Aorta (tissue), 5 donors: ENCODE data around the gene MOSPD2. TPM values are rescaled to one million over a fixed set of nuclear protein-coding genes. Genes with fewer than 3 reads are reported as not detected.

Experiments used
- ATAC-seq: fragments of 200-7000 bp; cut with Tn5 transposase; one replicate; pipeline ENCODE4 v1.9.1; 2022; ENCODE audit warnings: moderate library complexity; ENCODE audit not compliant: low FRiP score
- DNase-seq, 2 donors: peaks; one replicate each; pipeline ENCODE4 v3.0.0-alpha.2; 2020
- H3K27ac ChIP-seq, 2 donors: one replicate each; pipeline ENCODE4 v1.5.1; 2013; ENCODE audit warnings: low read length in 2 of 2, mild to moderate bottlenecking in 2 of 2, moderate library complexity in 2 of 2, control low read depth in 1 of 2, inconsistent platforms in 1 of 2, low read depth in 1 of 2
- H3K27me3 ChIP-seq, 2 donors: one replicate each; pipeline ENCODE4 v1.6.1; 2013; ENCODE audit warnings: control low read depth in 1 of 2, low read length in 1 of 2, mild to moderate bottlenecking in 1 of 2, moderate library complexity in 1 of 2; ENCODE audit not compliant: insufficient read depth in 2 of 2, control insufficient read depth in 1 of 2
- H3K36me3 ChIP-seq, 2 donors: one replicate each; pipeline ENCODE4 v1.6.1; 2013; ENCODE audit warnings: control low read depth in 1 of 2, low read length in 1 of 2, mild to moderate bottlenecking in 1 of 2; ENCODE audit not compliant: insufficient read depth in 2 of 2, control insufficient read depth in 1 of 2
- H3K4me1 ChIP-seq, 2 donors: one replicate each; pipeline ENCODE4 v1.6.1; 2013; ENCODE audit warnings: low read length in 2 of 2, control low read depth in 1 of 2, mild to moderate bottlenecking in 1 of 2, moderate library complexity in 1 of 2; ENCODE audit not compliant: insufficient read depth in 2 of 2, control insufficient read depth in 1 of 2
- H3K4me3 ChIP-seq, 2 donors: one replicate each; pipeline ENCODE4 v1.5.1; 2013; ENCODE audit warnings: low read length in 2 of 2, control low read depth in 1 of 2, mild to moderate bottlenecking in 1 of 2
- H3K9me3 ChIP-seq: one replicate; pipeline ENCODE4 v1.6.1; 2013; ENCODE audit warnings: mild to moderate bottlenecking, low read length; ENCODE audit not compliant: control insufficient read depth
- WGBS, 2 donors: extraction: QIAGEN DNeasy Blood & Tissue Kit; methylation state at CpG; one replicate each; pipeline ENCODE4 v1.1.7; 2013; 5-methylcytosine and 5-hydroxymethylcytosine counted together
- intact Hi-C, 2 donors: fragments of 100-400 bp; cut with DNase I; formaldehyde crosslinking; loops; one replicate each; pipeline versions ENCODE4 v1.14.2 to v1.15.0; 2022
- polyA plus RNA-seq, 2 donors: library from polyadenylated mRNA; stranded (reverse); fragments of 200-250 nt; gene quantifications; one replicate each; pipeline ENCODE4 v1.2.3, GENCODE V29; 2013
- total RNA-seq, 2 donors: library from RNA; stranded (reverse); fragmentation: NEBNext Ultra II Directional; extraction: Animal tissue kit (Norgen Biotek cat#: 25700); gene quantifications; one replicate each; pipeline ENCODE4 v1.2.1, GENCODE V29; 2021
- donor health status: healthy with polysubstance abuse.
- donor health status: Bipolar disorder and iron deficiency.
- donor health status: DM: no; HTN: no; CAD: no.
- donor health status: DM: no; HTN: no; CAD: no.
- donor health status: DM: yes; HTN: yes; CAD: no.

MOSPD2 gene
- total and polyA plus RNA-seq, 4 donors: 3.6 to 21.3 (median 11.2) TPM

DNA sequence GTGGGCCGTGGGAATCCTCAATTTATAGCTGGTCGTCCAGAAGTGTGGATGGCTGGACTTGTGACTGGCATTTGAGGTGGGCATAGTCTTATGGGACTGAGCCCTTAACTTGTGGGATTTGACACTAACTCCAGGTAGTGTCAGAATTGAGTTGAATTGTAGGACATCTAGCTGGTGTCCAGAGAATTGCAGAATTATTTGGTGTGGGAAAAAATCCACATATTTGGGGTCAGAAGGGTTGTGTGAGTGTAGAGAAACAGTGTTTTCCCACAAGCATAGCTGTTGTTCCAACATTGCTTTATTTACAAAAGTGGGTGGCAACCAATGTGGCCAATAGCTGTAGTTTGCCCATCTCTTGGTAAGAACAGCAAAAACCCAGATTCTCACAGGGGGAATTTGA lies 91.3 kb downstream of the MOSPD2 start:
- no peak for ATAC-seq

More for the DNA sequence above, 91.3 kb downstream of the MOSPD2 start:
- DNase-seq: no peak
- WGBS, 2 donors: 56 to 73% methylated on average over 2 of the region's 2 CpGs
- H3K4me3 ChIP-seq: no peak overlapping the region
- no peaks in the 10 kb centered on the region for H3K4me1 ChIP-seq
- no peak overlapping the region for H3K27ac ChIP-seq
- H3K27me3 ChIP-seq: no peaks in the 10 kb centered on the region
- H3K9me3 ChIP-seq: no peaks in the 10 kb centered on the region
- H3K36me3 ChIP-seq: no peaks in the 10 kb centered on the region
- intact Hi-C loops: no loop called here

Other genes with a start within 250 kb of the MOSPD2 start
- 1 to 10 TPM; 1.7 to 2.0 TPM for gene FANCB, start 352 bp upstream of the MOSPD2 start, total RNA-seq
- gene FANCB, start 352 bp upstream of the MOSPD2 start, polyA plus RNA-seq: under 1 TPM in 1 of 2 donors, not detected in 1; 0.38 TPM